Activated CD8-positive, alpha-beta memory T cell treated with anti-CD3 and anti-CD28 coated beads, Interleukin-2, amount 50 U/mL, for 24 hours (primary cell): ENCODE data around the gene MASP2.
"Not testable (repeated sequence)": the region's sequence is repeated elsewhere in the genome, so short reads cannot be mapped to it uniquely, and the experiment has no call there.

Source experiments
- DNase-seq: peaks from one replicate; pipeline ENCODE4 v3.0.0-alpha.2; 2020; ENCODE audit errors: extremely low read depth

Gene MASP2

GRCh38 chr1:11046625-11047365 lies at the start of gene MASP2:
Gene MASP2, minus strand, starts transcription at chr1:11047239. Its CDS starts 32 bp downstream, at chr1:11047207.
- no peak for DNase-seq

DNA sequence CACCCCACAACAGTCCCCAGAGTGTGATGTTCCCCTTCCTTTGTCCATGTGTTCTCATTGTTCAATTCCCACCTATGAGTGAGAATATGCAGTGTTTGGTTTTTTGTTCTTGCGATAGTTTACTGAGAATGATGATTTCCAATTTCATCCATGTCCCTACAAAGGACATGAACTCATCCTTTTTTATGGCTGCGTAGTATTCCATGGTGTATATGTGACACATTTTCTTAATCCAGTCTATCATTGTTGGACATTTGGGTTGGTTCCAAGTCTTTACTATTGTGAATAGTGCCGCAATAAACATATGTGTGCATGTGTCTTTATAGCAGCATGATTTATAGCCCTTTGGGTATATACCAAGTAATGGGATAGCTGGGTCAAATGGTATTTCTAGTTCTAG lies 36.7 kb upstream of the MASP2 start:
- DNase-seq, result not testable (repeated sequence)

DNA sequence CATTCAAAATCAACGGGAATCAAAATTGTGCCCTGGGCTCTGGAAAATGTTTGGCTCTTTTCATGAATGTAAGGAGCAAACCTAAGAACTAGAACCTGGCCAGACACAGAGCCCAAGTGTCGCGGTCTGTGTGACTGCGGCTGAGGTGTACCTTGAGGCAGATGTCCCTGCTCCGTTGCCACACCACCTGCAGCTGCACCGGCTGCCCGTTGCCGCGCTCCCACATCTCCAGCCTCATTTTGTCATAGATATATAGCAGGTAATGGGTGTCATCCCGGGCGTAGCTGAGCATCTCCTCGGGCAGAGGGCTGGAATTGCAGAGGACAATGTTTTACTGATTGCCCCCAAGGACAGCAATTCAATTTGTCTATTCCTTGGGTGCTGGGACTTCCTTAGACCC lies 33.9 kb upstream of the MASP2 start:
- no peak for DNase-seq

DNA sequence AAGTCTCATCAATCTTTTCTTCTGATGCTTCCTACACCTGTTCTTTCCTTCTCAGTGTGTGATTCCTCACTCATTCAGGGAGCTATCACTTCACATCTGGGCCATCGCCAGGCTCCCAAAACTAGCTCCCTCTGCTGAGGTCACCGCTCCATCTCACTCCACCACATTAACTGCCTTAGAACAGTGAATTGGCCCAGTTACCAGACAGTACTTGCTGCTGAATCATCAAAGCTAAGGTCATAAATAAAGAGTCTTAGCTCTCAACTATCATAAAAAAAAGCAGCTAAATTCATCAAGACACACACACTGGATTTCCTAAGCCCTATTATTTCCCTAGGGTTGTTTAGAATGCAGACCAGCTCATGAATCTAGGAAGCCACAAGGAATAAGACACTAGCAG lies 31.6 kb upstream of the MASP2 start:
- no peak for DNase-seq

DNA sequence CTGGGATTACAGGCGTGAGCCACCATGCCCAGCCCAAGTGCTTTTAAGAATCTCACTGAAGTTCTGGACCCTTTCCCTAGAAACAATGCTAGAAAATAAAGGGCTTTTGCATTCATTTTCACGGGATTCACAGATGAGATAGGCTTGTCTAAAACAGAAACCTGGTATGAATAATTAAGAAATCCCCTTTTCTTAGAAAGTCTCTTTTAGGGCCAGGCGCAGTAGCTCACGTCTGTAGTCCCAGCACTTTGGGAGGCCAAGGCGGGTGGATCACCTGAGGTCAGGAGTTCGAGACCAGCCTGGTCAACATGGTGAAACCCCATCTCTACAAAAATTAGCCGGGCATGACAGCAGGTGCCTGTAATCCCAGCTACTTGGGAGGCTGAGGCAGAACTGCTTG lies 26.4 kb upstream of the MASP2 start:
- DNase-seq, result not testable (repeated sequence)

GRCh38 chr1:11072216-11072917 lies 25.3 kb upstream of the MASP2 start:
- no peak for DNase-seq

- no peak for DNase-seq
Measured at GRCh38 chr1:11071463-11072215, 24.6 kb upstream of the MASP2 start.

GRCh38 chr1:11070876-11071275 lies 23.8 kb upstream of the MASP2 start:
- DNase-seq, result no peak

DNA sequence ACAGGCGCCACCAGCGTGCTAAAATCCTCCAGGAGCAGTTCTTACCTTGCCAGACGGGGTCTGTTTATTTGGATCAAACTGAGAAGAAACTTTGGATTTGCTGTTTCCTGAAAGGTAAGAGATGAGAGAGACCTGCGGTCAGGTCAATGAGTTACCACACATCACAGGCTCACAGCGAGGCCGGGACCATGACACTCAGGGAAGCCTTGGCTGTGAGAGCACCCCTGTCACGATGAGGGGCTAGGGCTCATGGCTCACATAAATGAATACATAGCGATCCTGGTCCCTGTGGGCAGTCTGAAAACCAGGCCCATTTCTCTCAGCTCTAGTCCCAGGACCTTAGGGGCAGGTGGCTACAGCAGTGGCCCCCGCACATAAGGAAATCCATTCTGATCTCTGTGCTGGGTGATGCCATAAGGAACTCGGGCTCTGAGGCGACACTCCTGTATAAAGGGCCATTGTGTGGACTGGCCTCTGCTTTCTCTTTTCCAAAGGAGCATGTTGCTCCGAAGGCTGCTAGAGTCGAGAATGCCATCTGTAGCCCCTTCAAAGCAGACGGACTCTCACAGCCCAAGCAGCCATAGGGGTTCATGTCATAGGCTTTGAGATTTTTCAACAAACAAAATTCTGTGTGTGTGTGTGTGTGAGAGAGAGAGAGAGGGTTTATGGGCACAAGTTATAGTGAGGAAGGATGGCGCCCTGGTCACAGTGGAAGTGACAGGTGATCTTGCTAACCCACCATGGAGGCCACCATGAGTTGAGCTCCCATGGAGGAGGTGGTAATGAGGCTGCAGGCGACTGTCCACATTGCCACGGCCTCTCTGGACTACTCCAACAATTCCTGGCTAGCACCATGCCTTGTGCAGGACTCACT lies 21.8 kb upstream of the MASP2 start:
- no peak for DNase-seq

GRCh38 chr1:11067716-11068599 lies 20.9 kb upstream of the MASP2 start:
- no peak for DNase-seq

- no peak for DNase-seq
Measured at GRCh38 chr1:11065796-11066195, 18.8 kb upstream of the MASP2 start.

DNA sequence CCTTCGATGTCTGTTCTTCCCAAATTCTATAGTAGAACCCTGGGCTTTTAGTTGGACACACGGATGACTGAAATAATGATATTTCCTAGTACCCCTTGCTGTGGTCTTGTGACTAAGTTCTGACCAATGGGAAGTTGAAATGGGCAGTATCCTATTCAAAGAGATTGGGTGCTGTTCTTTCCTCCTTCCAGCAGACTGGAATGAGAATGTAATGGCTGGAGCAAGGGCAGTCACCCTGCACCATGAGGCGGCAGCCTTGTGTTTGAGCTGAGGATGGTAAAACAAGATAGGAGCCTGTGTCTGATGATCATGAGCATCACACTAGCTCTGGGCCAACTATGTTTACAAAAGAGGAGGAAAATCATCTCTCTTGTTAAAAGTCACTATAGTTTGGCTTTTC lies 17.9 kb upstream of the MASP2 start:
- DNase-seq, result no peak

DNA sequence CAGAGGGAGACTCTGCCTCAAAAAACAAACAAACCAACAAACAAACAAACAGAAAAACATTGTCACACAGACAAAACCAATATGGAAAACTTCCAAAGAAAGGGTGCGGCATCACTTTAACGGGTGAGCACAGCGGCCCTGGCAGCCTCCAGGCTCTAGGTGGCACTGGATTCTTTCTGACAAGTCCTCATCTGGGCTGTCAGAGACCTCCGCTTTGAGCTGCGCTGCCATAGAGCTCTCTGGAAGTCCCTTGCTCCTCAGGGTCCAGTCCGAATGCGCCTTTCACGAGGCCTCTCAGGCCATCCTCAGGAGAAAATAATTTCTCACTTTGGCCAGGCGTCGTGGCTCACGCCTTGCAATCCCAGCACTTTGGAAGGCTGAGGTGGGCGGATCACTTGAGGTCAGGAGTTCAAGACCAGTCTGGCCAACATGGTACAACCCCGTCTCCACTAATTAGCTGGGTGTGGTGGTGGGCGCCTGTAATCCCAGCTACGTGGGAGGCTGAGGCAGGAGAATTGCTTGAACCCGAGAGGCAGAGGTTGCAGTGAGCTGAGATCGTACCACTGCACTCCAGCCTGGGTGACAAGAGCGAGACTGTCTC lies 17.0 kb upstream of the MASP2 start:
- not testable (repeated sequence) for DNase-seq

DNA sequence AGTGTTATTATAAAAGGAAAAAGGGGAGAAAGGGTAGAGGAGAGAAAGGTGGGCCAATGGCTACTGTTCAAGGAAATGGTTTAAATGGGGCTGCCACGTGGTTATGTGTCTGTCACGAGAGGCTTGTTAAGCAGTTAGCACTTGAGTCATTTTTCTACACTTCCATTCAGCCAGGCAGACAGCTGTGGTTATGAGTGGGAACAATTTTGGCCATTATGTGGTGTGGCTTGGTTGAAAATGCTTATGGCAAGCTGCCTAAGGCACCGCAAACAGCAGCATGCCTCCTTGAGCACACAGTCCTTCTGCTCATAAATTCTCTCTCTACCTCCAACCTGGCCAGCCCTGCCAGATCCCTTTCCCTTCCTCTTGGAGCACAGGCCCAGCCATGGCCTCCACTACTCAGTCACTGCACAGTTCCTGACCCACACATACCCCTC lies 15.9 kb upstream of the MASP2 start:
- DNase-seq, result no peak

GRCh38 chr1:11061652-11062365 lies 14.8 kb upstream of the MASP2 start:
- DNase-seq, result no peak

- peak; percentile 68 for DNase-seq
Measured at GRCh38 chr1:11059968-11060830, 13.2 kb upstream of the MASP2 start, which contains the start of gene SRM. Gene SRM, minus strand, starts transcription at chr1:11060018. Its CDS starts 75 bp downstream, at chr1:11059943.

DNA sequence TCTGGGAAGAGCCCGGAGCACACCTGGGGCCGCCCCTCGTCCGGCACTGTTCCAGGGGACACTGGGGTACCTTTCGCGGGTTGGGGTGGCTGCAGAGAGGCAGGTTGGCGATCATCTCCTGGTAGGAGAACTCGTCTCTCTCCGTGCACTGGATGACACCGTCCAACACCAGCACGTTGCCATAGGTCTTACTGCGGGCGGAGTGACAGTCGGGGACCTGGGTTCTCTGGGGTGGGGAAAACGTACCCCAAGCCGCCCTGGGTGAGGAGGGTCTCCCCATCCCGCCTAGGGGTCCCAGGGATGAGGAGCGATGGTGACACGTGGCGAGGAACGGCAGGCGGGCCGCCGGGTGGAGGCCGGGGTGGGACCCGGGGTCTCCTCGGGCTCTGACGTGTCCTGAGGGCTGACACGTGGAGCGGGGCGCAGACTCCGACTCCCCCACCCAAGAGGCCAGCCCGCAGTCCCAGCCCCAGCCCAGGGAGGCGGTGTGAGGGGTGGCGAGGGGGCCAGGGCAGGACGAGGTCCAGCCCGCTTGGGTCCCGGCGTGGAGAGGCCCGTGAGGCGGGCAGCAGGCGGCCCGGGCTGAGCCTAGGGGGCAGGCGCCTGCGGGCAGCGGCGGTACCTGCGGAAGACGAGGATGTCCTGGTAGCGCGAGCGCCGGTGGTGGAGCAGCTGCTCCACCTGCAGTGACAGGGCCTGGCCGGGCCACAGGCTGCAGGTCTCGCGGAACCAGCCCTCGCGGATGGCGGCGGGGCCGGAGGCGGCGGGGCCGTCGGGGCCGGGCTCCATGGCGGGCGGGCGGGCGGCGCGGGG lies 12.3 kb upstream of the MASP2 start:
- DNase-seq, result no peak
